ENCODE data around the gene PCSK5.

GRCh38 chr9:75979362-75979761 lies 88.9 kb downstream of the PCSK5 start:
- TF ChIP-seq CTCF (IDR thresholded peaks at IDR 0.05; ENCODE audit: extremely low read depth in 1 of 2, insufficient read depth in 1 of 2, low read depth in 1 of 2, low read length in 2 of 2) (no peak), POLR2A (IDR thresholded peaks at IDR 0.05; ENCODE audit: low read depth, low read length) (no peak), EZH2 (IDR thresholded peaks at IDR 0.05; ENCODE audit: borderline replicate concordance, low read depth, low read length, severe bottlenecking) (no peak), POLR2AphosphoS5 (IDR thresholded peaks at IDR 0.05; ENCODE audit: insufficient read depth, low read depth, low read length) (no peak)
